Activated CD8-positive, alpha-beta memory T cell treated with anti-CD3 and anti-CD28 coated beads, Interleukin-2, amount 50 U/mL, for 24 hours (primary cell): ENCODE measurements around the gene VOPP1.
"Not testable (repeated sequence)": the region's sequence is repeated elsewhere in the genome, so short reads cannot be mapped to it uniquely, and the experiment has no call there.

Experiments
- DNase-seq: peaks from one replicate; pipeline ENCODE4 v3.0.0-alpha.2; 2020; ENCODE audit errors: extremely low read depth

Gene VOPP1

DNA sequence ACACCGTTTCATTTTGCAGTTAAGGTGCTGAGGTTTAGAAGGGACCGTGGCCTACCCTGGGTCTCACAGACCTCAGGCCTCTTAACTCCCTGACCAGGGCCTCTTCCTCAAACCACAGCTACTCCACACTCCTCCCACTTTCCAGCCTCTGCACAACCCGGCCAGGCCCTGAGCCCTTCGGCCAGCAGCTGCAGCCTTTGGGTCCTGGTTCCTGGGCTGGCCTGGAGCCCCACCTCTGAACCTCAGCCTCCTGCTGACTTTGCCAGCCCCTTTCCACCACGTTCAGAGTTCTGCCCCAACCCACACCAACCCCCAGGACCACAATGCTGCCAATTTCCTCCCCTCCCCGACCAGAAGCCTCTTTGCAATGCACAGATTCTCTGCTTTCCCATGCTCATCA lies 84.1 kb downstream of the VOPP1 start:
- no peak for DNase-seq

DNA sequence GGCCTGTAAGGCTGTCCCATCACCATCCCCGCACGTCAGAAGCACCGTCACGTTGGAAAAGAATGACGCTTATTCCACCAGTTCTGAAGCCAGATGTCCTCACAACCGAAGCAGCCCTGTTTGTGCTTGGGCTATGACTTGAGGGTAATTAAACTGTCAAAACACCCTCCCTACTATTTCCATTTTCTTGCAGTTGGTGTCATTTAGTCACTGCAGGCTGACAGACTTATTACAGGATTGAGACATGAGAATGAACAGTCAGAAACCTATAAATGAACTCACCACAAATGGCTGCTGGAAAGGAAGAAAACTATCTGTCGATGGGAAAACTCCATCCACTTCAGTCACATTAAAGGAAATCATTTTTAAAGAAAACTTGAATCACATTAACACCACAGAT lies 85.3 kb downstream of the VOPP1 start:
- DNase-seq, result no peak

DNA sequence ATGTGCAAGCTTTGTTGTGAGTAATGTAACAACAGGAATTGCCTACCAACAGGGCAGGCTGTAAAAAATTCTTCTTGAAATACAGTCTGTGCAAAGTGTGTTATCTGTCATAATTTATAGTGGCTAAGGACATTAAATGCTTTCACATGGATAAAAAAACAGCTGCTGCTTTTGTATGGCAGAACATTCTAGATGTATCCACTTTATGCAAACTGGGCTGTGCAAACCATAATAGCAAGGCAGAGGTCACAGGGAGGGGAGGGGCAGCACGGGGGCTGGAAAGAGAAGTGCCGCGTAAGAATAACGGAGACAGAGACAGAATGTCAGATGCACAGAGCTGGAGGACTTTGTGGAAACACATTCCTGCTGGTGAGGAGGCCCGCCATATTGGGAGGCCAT lies 86.1 kb downstream of the VOPP1 start:
- DNase-seq, result no peak

DNA sequence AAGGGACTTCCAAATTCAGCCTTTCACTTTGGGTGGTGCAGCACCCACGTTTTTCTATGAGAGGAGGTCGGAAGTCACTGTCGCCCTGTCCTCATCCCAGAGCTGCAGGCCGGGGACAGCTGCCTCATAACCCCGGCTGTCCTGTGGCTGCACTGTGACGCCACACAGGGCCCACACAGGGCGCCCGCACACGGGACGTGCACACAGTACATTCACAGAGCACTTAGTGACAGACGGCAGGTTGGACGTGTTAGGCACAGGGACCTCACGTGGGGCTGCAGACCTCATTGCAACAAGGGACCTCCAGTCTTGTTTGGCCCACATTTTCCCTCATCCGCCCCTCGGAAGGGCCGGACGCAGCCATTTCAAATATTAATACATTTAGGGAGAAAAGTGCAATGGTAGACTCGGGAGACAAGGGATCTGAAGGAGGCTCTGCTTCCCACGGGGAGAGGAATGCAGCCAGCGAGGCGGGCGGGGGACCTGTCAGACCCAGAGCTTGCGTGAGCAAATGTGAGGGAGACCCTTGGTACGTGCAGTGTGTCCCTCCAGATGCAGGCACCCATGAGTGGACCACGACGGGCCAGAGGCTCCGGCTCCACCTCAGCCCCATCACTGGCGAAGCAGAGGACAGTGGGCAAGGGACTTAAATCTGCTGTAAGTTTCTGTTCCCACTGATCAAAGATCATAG lies 86.7 kb downstream of the VOPP1 start:
- no peak for DNase-seq

DNA sequence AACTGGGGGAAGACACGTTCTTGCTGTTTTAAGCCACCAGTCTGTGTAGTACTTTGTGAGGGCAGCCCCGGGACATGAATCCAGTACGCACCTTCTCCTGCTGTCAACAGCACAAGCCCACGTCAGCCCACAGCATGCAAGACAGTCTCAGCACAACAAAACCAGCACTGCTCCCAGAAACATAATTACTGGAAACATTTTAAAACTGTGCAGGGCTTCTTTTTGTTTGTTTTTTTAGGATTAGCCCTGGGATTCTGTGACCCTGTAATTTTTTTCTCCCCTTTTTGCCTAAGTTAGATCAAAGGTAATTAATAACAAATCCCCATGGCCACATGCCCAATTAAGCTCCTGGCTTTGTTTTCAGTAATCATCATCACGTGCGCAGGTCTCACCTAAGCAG lies 87.5 kb downstream of the VOPP1 start:
- no peak for DNase-seq

DNA sequence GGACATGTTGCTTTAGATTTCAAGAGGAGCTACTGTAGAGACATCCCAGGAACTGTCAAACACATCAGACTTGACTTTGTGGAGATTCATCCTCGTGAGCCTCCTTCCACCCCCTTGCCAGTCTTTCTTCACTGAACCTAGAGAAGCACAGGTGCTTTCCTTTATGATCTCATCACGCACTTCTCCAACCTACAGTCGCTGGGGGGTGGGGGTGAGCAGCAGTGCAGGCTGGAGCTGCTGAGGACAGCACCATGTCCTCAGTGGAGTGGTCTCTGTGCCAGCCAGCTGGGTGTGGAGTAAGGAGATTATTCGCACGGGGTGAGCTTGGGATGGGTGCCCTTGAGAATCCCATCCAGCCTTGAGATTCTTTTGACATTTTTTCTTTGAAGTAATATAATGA lies 88.1 kb downstream of the VOPP1 start:
- no peak for DNase-seq

DNA sequence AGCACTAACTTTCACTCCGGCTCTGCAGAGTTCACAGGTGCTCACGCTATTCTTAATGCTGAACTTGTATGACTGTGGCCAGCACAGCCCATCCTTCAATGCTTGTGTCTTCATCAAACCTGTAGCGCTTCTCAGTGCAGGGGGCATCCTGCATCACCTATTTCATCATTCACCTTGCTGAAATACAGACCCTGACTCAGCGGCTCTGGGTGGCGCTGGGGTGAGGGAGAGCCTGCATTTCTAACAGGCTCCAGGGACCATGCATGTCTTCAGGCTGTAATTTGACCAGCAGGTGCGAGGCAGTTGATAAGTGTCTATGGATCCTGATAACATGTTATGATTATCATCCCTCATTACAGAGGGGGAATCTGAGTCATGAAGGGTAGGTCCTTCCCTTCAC lies 89.3 kb downstream of the VOPP1 start:
- no peak for DNase-seq

DNA sequence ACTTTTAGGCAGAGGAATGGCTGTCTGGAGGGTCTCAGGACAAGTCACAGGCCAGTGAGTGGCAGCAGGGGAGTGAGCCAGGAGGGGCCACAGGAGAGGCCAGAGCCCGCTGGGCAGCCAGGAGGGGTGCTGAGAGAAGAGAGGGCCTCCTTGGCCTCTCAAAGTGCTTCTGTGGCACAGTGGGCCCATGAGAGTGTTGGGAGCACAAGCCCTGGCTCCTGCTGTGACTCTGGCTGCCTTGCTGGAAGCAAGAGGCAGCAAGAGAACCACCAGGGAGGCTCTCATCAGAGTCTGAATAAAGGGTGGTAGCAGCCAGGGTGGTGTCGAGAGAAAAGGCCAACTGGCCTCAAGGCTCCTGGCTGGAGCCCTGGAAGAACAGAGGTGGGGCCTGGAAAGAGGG lies 91.1 kb downstream of the VOPP1 start:
- DNase-seq, result no peak

DNA sequence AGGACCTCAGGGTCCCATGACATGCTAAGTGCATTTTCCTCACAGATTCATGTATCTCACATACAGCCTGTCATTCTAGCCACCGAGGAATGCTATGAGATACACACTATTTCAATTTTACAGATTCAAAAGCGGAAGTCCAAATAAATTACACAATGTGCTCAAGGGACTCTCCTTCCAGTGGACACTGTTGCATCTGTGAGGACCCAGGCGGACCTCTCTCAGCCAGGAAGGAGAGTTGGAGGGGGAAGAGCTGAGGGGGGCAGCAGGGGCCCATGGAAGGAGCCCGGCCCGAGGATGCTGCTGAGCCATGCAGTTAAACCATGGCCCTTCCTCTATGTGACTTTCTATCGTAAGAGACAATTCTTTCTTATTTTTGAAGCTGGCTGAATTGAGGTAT lies 93.6 kb downstream of the VOPP1 start:
- DNase-seq, result no peak

DNA sequence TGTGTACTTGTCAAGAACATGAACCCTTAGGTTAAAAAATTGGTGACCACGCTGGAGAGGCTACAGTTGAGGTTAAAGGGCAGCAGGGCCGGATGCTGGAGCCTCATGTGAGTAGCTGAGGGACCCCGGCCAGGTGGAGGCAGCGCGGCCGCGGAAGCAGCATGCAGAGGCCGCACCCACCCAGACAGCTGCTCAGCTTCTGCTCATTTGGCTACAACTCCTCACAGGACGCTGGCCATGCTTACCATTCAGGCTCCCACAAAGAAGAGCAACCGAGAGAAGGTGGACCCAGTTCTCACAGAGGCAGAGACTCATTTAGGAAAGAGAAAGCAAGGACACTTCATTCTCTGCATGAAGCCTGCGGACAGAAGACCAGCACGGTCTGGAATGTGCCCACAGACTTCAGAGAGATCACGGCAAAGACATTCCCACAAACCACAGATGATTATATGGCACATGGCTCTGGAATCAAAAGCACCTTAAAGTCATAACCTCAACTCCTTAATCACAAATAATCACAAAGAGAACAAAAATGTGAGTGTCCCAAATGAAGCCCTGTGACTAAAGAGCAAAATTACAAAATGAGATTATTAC lies 94.4 kb downstream of the VOPP1 start:
- DNase-seq, result no peak

DNA sequence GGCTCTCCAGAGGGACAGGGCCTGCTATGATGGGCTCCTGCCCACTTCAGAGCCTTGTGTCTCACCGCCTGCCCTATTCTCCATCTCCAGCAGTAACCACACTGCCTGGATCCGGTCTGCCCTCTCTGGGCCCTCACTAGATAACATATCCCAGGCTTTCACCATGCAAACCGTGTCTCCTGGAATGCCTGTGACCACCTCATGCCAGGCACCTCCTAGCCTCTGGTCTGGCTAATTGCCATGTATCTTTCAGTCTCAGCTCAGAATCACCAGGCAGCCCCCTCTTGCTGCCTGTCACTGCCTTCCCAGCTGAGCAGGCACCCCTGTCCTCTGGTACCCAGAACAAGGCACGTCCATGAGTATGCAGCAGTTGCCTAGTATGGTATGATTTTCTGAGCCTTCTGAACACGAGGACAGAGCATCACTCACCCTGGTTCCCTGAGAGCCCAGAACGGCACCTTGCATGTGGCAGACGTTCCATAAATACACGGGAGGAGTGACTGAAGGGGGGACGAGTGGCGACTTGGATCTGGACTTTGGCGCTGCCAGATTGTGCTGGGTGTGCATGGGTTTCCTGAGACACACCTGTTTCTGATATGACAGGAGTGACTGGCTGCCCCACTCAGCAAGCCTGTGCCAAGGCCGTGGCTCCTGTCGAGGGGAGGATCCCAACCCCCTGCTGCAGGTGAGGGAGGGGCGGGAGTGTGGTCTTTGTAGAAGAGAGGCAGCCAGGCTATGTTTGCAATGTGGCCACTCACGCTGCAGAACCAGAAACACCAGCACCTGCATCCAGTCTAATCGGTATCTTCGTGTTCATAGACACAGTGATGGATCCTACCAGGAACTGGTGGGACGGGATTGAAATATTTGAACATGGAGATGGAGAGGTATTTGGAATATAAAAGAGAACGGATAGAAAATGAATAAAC lies 95.2 kb downstream of the VOPP1 start:
- DNase-seq, result no peak

DNA sequence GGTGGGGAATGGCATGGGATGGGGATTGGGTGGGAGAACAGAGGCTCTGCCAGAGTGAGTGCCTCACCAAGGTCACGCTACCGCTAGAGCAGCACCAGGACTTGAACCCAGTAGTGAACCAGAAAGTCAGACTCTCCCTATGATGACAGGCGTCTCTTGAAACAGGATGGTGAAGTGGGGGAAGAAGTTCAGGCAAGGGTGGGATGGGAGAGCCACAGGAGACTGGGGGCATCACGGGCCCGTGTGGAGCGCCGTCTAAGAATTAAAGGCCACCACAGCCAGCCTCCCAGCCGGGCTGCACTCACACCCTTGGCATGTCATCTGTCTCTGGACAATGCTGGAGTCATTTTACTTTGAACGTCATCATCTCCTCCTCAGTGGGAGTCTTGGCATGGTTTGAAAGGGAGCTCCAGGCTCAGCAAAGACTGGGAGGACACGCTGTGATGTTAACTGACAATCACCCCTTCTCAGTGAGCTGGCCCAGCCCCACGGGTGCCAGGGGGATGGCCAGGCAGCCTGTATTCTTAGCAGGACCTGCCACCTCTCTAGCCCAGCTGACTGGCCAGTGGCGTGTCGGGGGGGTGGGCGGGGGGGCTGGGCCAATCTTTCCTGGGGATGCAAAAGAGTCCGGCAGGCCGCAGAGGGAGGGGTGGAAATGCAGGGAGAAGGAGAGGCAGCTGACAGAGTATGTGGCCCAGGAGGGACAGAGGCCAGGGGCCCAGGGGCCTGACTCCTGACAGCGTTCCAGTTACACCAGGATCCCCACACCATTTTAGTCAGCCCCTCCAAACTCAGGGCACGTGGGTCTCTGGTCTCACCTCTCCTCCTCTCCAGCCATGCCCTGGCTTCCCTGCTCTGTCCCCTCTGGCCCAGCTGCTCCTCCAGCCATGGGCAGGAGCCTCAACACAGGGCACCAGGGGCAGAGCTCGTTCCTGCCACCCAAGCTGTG lies 96.2 kb downstream of the VOPP1 start:
- DNase-seq, result no peak

DNA sequence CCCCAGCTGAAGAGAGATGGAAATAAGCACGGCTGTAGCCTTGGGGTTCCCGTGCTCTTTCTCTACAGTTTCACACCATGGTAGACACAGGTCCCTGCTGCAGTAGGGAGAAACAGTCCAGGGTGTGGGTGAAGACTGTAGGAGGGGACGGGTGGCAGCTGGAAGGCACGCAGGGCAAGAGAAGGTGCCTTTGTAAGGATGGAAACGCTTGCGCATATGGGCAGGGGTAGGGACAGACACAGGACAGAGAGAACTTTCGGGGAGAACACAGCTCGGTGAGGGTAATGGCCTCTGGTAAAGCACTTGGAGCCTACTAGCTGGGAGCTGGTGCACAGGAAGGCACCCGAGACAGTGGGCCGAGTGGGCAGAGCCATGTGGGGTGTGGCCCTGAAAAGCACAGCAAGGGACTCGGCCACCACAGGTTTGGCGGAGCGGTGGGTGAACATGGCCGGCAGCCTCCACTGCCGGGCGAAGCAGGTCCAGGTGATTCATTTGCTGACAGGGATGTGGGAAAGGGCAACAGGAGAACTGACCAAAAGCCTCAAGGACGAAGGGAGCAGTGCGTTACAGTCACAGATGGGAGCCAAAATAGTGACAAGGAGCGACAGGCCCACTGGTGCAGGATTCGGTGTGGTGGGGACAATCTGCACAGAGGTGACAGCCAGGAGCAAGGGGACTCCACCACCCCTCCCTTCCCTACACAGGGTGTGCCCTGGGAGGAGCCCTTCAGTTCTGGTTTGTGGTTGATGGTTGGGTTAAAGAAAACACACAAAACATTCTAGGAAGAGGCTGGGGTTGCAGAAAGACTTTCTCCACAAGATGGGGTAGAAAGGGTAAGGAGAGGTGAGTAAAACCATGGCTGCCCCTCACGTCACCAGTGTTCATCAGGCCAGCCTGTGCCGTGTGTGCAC lies 97.1 kb downstream of the VOPP1 start:
- no peak for DNase-seq

DNA sequence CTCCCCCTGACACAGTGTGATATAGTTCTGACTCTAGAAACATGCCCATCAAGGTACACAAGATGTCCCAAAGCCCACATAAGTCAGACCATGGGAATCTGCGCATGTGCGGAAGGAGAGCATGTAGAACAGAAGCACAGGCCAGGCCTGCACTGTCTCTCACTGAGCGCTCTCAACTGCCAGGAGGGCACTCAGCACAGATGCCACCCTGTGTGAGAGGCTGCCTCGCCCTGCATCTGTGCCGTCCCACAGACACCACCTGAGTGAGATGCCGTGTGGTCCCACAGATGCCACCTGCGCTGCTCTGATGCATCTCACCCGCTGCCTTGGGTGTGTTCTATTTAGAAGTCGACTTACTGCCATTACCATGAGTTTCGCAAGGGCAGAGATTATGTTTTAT lies 98.4 kb downstream of the VOPP1 start:
- DNase-seq, result no peak

DNA sequence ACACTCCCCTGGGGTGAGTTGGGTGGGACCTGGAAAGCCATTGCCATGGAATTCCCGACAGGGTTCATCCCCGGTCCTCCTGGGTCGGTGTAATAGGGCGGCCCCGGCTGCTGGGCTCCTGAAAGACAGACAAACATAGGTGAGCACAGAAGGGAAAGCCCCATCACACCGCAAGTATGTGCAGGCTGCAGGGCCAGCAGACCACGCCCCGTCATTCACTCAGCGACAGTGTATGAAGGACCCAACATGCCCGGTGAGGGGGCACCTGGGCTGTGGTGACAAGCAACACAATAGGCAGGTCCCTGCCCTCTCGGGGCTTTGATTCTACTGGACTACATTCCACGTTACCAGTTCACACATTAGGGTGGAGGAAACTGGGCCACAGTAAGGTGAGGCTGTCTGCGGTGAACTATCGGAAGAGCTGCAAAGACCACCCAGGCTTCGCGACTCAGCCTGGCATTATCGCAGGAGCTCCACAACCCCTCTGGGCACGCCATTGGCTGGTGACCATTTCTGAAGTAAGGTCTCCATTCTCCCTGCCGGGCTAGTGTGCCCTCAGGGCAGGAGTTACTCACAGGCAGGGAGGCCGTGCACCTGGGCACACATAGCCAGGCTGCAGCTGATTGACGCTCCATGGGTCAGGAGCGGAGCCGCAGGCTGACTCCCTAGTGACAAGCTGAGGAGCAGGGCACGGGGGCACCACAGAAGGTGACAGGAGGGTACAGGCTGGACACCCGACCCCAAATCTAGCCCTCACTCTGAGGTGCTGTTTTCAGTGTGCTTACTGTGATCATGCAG lies 99.2 kb downstream of the VOPP1 start:
- no peak for DNase-seq

DNA sequence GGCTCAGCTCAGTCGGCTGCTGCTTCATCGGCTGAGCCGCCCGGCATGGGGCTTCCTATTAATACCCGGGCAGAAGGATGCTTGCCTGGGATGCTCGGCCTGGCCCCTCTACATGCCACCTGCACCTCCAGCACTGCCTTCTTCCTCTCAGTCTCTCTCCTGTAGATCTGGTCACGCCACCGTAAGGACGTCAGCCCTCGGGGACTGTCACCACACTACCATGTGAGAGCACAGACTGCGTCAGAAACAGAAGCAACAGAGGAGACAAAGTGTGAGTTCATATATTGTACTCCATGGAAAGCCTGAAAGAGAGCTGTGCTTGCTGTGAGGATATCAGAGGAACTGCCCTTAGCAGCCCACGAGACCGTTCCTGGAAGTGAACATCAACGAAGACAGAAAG lies 99.9 kb downstream of the VOPP1 start:
- not testable (repeated sequence) for DNase-seq

DNA sequence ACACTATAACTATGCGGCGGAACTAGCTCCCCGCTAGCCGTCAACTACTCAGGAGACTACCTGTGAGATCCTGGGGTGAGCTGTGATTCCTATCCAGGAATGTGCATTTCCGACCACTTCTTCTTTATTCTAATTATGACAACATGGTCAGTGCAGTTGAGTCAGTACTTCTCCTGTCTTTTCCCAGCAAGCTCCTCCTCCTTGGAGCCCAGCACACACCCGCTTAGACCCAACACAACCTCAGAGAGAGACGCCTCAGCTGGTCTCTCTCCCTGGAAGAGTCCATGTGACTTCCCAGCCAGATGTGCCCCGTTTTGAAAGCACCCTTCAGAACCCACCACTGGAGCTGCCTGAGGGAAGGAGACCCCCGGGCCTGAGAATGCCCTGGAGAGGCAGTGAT lies 100.7 kb downstream of the VOPP1 start:
- DNase-seq, result not testable (repeated sequence)

DNA sequence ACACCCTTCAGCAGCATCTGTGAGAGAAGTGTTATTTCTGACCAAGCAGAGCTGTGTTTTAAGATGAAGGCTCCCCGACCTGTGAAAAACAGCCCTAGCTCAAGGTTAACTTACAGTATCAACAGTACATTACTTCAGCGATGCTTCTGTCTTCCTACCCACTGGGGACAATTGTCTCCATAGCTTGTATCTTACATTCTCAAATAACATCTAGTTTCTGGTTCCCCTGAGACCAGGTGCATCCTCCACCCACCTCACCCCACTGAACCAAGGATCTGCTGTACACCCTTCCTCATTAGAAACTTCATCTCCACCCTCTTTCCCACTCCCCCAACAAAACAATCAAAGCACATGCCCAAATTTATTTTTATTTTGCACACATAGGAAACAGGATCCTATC lies 102.0 kb downstream of the VOPP1 start:
- no peak for DNase-seq

DNA sequence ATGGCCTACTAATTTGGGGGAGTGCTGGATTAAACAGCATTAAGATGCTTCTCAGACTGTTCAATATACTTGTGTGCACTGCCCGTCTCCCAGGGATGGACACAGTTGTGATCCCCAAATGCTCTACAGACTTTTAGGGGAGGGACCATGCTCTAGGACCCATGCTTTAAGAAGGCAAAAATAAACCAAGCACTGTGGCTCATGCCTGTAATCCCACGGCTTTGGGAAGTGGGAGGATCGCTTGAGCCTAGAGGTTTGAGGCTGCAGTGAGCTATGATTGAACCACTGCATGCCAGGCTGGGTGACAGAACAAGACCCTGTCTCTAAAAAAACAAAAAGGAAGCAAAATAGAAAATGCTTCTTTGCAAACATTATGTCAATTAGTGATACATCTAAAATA lies 102.6 kb downstream of the VOPP1 start:
- no peak for DNase-seq

DNA sequence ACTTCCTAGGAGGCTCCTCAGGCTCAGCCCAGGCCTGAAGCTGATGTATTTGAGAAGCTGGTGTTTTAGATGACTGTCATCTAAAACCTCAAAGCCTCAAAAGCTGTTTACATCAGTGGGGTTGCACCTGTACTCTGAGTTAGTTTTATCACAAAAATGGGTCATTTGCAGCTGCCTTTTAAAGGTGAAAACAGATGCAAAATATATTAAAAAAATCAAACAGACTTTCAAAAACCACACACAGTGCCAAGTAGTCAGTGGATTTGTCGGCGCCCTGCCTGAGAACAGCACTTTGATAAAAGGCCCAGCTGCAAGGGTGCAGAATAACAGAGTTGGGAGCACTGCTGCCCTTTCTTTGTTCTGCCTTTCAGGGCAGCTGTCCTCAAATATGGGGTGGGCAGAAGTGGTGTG lies 103.0 kb downstream of the VOPP1 start:
- DNase-seq, result no peak
